ENCODE results near the gene DVL2.

GRCh38 chr17:7196651-7197401 lies 37.5 kb downstream of the DVL2 start:
- no peak for TF ChIP-seq CTCF (conservative IDR thresholded peaks at IDR 0.05 in 1 of 2, IDR thresholded peaks at IDR 0.05 in 1 of 2; ENCODE audit: low read depth in 1 of 2, low read length in 2 of 2)
- no peak for TF ChIP-seq EZH2 (IDR thresholded peaks at IDR 0.05; ENCODE audit: low read length, missing control alignments)
